HepG2 (cell line): Measurements from ENCODE around the gene ZNF575. TPM values are rescaled to one million over a fixed set of nuclear protein-coding genes. Genes with fewer than 3 reads are reported as not detected.

Source experiments
- KLF16 ChIP-seq, 2 experiments: sonication (generic) in 1 of 2; formaldehyde crosslinking in 1 of 2; IDR thresholded peaks; 2 replicates each; pipeline versions ENCODE4 v1.6.1 to v1.8.0; 2016 to 2023; ENCODE audit warnings: missing genetic modification reagents in 2 of 2, missing compliant biosample characterization in 1 of 2
- MED13 ChIP-seq: sonication (generic); formaldehyde crosslinking; IDR thresholded peaks from 2 replicates; pipeline ENCODE4 v1.5.0; 2020; ENCODE audit warnings: missing genetic modification reagents
- MTF2 ChIP-seq: sonication (generic); formaldehyde crosslinking; IDR thresholded peaks from 2 replicates; pipeline ENCODE4 v1.5.0; 2020; ENCODE audit warnings: missing genetic modification reagents, borderline replicate concordance
- PHF20 ChIP-seq: sonication (generic); formaldehyde crosslinking; IDR thresholded peaks from 2 replicates; pipeline ENCODE4 v1.5.0; 2020; ENCODE audit warnings: mild to moderate bottlenecking, missing genetic modification reagents
- PTBP1 ChIP-seq: fragments of 200-400 bp; formaldehyde crosslinking; IDR thresholded peaks from 2 replicates; pipeline ENCODE4 v1.6.1; 2018; ENCODE audit warnings: low read length, low read depth; ENCODE audit not compliant: poor library complexity, severe bottlenecking
- SAP130 ChIP-seq: IDR thresholded peaks from 2 replicates; pipeline ENCODE4 v1.6.1; 2016; ENCODE audit warnings: low read depth
- TOE1 ChIP-seq: sonication (generic); formaldehyde crosslinking; IDR thresholded peaks from 2 replicates; pipeline ENCODE4 v1.4.0; 2020; ENCODE audit warnings: mild to moderate bottlenecking, missing genetic modification reagents
- ZFP37 ChIP-seq: sonication (generic); formaldehyde crosslinking; IDR thresholded peaks from 2 replicates; pipeline ENCODE4 v1.4.0; 2020; ENCODE audit warnings: missing genetic modification reagents, borderline replicate concordance
- ZFY ChIP-seq: sonication (generic); formaldehyde crosslinking; IDR thresholded peaks from 2 replicates; pipeline ENCODE4 v1.4.0; 2020; ENCODE audit warnings: missing genetic modification reagents
- ZNF12 ChIP-seq: sonication (generic); formaldehyde crosslinking; IDR thresholded peaks from 2 replicates; pipeline ENCODE4 v1.5.0; 2020; ENCODE audit warnings: missing genetic modification reagents
- ZNF234 ChIP-seq: sonication (generic); formaldehyde crosslinking; conservative IDR thresholded peaks from 2 replicates; pipeline ENCODE4 v1.5.1; 2020; ENCODE audit warnings: mild to moderate bottlenecking, missing genetic modification reagents
- ZNF253 ChIP-seq: sonication (generic); formaldehyde crosslinking; IDR thresholded peaks from 2 replicates; pipeline ENCODE4 v1.8.0; 2022; ENCODE audit warnings: mild to moderate bottlenecking, missing genetic modification reagents, borderline replicate concordance
- ZNF292 ChIP-seq: sonication (generic); formaldehyde crosslinking; IDR thresholded peaks from 2 replicates; pipeline ENCODE4 v1.8.1; 2022; ENCODE audit warnings: mild to moderate bottlenecking, low read depth, missing genetic modification reagents, borderline replicate concordance
- ZNF350 ChIP-seq: sonication (generic); formaldehyde crosslinking; IDR thresholded peaks from 2 replicates; pipeline ENCODE4 v1.4.0; 2020; ENCODE audit warnings: mild to moderate bottlenecking, low read depth, missing genetic modification reagents, borderline replicate concordance
- ZNF572 ChIP-seq: sonication (generic); formaldehyde crosslinking; IDR thresholded peaks from 2 replicates; pipeline ENCODE4 v1.5.1; 2020; ENCODE audit warnings: mild to moderate bottlenecking, missing genetic modification reagents
- ZNF605 ChIP-seq: sonication (generic); formaldehyde crosslinking; IDR thresholded peaks from 2 replicates; pipeline ENCODE4 v1.8.0; 2022; ENCODE audit warnings: mild to moderate bottlenecking, missing genetic modification reagents
- ZNF615 ChIP-seq: sonication (generic); formaldehyde crosslinking; IDR thresholded peaks from 2 replicates; pipeline ENCODE4 v1.5.0; 2020; ENCODE audit warnings: mild to moderate bottlenecking, missing genetic modification reagents, borderline replicate concordance
- ZNF670 ChIP-seq: sonication (generic); formaldehyde crosslinking; IDR thresholded peaks from 2 replicates; pipeline ENCODE4 v1.8.0; 2022; ENCODE audit warnings: mild to moderate bottlenecking, missing genetic modification reagents, borderline replicate concordance
- ZNF839 ChIP-seq: sonication (generic); formaldehyde crosslinking; IDR thresholded peaks from 2 replicates; pipeline ENCODE4 v1.4.0; 2020; ENCODE audit warnings: missing genetic modification reagents, mild to moderate bottlenecking, borderline replicate concordance
- ZSCAN31 ChIP-seq: sonication (generic); formaldehyde crosslinking; IDR thresholded peaks from 2 replicates; pipeline ENCODE4 v1.5.0; 2020; ENCODE audit warnings: low read depth, mild to moderate bottlenecking, missing genetic modification reagents
- polyA plus RNA-seq, 8 experiments: library from polyadenylated mRNA; depleted of rRNA in 3 of 8; stranded (reverse) in 7 of 8; unstranded in 1 of 8; fragments of >200 nt; fragmentation: Illumina TruSeq in 4 of 8; extraction: Trizol in 4 of 8; gene quantifications; 2 replicates each; pipeline versions ENCODE4 v1.2.1 to v1.2.3, GENCODE V29; 2011 to 2016; ENCODE audit warnings: low read depth in 4 of 8, missing spikeins in 1 of 8, mixed read lengths in 1 of 8; ENCODE audit not compliant: insufficient read depth in 1 of 8
- total RNA-seq, 5 experiments: library from RNA; depleted of rRNA; stranded (reverse); fragments of >200 nt; fragmentation: Illumina TruSeq; extraction: Trizol; gene quantifications; 2 replicates each; pipeline ENCODE4 v1.2.3, GENCODE V29; 2016; ENCODE audit warnings: low read depth in 1 of 5
- TF ChIP-seq, protein P1 (sequence below): sonication (generic); formaldehyde crosslinking; IDR thresholded peaks from 2 replicates; pipeline ENCODE4 v1.5.1; 2020; ENCODE audit warnings: mild to moderate bottlenecking, missing genetic modification reagents, borderline replicate concordance
- TF ChIP-seq, protein P2 (sequence below): sonication (generic); formaldehyde crosslinking; IDR thresholded peaks from 2 replicates; pipeline ENCODE4 v1.4.0; 2020; ENCODE audit warnings: missing genetic modification reagents

The ZNF575 gene
- total and polyA plus RNA-seq, 2 of the 13 experiments (the other 11 are each of a cell fraction or from before 2014, with no cell fraction given), result 0.17 to 0.27 TPM

DNA sequence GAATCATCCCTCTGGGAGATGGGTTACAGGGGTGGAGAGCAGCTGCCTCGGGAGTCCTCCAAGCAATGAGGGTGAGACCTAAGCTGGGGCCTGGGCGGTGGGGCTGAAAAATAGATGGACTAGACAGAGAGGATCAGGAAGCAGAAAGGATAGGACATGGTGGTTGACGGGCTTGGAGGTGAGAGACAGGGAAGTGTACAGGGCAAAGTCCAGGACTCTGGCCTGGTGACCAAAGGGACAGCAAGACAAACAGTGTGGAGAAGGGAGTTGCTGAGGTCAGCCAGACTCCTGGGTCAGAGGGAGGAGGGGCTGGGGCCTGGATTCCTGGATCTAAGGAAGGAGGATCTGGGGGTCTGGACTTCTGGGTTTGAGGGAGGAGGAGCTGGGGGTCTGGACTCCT, 33.9 kb upstream of the ZNF575 start (continued):
- TF ChIP-seq ZNF605 (CRISPR knock-in tag) (peak; percentile 66; the same call in 1 of the 2 replicates), ZNF350 (peak; percentile 53; the same call in 1 of the 2 replicates), MTF2 (CRISPR knock-in tag) (no peak), TOE1 (no peak), ZFY (no peak; the same call in 1 of the 2 replicates), ZNF615 (CRISPR knock-in tag) (no peak), KLF16 (CRISPR knock-in tag; IDR thresholded peaks at IDR 0.05) (peak in 1 of 2 experiments; percentile 32; a peak in 1 of 4 replicates), MED13 (CRISPR knock-in tag) (no peak), ZNF12 (CRISPR knock-in tag) (no peak), ZNF253 (CRISPR knock-in tag) (no peak), ZNF234 (CRISPR knock-in tag) (no peak), PHF20 (CRISPR knock-in tag) (peak; percentile 41; the same call in 1 of the 2 replicates), ZNF292 (CRISPR knock-in tag) (no peak), ZNF670 (CRISPR knock-in tag) (no peak), ZSCAN31 (CRISPR knock-in tag) (0 out of 2 replicates have a peak, but pooled peaks have one; percentile 37), PTBP1 (no peak), ZNF839 (CRISPR knock-in tag) (no peak), SAP130 (CRISPR knock-in tag) (peak; percentile 77), ZFP37 (CRISPR knock-in tag) (peak; percentile 43; the same call in 1 of the 2 replicates), ZNF572 (CRISPR knock-in tag) (peak; percentile 74; the same call in 1 of the 2 replicates)
- TF ChIP-seq, protein P1, sequence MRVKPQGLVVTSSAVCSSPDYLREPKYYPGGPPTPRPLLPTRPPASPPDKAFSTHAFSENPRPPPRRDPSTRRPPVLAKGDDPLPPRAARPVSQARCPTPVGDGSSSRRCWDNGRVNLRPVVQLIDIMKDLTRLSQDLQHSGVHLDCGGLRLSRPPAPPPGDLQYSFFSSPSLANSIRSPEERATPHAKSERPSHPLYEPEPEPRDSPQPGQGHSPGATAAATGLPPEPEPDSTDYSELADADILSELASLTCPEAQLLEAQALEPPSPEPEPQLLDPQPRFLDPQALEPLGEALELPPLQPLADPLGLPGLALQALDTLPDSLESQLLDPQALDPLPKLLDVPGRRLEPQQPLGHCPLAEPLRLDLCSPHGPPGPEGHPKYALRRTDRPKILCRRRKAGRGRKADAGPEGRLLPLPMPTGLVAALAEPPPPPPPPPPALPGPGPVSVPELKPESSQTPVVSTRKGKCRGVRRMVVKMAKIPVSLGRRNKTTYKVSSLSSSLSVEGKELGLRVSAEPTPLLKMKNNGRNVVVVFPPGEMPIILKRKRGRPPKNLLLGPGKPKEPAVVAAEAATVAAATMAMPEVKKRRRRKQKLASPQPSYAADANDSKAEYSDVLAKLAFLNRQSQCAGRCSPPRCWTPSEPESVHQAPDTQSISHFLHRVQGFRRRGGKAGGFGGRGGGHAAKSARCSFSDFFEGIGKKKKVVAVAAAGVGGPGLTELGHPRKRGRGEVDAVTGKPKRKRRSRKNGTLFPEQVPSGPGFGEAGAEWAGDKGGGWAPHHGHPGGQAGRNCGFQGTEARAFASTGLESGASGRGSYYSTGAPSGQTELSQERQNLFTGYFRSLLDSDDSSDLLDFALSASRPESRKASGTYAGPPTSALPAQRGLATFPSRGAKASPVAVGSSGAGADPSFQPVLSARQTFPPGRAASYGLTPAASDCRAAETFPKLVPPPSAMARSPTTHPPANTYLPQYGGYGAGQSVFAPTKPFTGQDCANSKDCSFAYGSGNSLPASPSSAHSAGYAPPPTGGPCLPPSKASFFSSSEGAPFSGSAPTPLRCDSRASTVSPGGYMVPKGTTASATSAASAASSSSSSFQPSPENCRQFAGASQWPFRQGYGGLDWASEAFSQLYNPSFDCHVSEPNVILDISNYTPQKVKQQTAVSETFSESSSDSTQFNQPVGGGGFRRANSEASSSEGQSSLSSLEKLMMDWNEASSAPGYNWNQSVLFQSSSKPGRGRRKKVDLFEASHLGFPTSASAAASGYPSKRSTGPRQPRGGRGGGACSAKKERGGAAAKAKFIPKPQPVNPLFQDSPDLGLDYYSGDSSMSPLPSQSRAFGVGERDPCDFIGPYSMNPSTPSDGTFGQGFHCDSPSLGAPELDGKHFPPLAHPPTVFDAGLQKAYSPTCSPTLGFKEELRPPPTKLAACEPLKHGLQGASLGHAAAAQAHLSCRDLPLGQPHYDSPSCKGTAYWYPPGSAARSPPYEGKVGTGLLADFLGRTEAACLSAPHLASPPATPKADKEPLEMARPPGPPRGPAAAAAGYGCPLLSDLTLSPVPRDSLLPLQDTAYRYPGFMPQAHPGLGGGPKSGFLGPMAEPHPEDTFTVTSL (CRISPR knock-in tag), result 0 out of 2 replicates have a peak, but pooled peaks have one; percentile 28
- TF ChIP-seq, protein P2, sequence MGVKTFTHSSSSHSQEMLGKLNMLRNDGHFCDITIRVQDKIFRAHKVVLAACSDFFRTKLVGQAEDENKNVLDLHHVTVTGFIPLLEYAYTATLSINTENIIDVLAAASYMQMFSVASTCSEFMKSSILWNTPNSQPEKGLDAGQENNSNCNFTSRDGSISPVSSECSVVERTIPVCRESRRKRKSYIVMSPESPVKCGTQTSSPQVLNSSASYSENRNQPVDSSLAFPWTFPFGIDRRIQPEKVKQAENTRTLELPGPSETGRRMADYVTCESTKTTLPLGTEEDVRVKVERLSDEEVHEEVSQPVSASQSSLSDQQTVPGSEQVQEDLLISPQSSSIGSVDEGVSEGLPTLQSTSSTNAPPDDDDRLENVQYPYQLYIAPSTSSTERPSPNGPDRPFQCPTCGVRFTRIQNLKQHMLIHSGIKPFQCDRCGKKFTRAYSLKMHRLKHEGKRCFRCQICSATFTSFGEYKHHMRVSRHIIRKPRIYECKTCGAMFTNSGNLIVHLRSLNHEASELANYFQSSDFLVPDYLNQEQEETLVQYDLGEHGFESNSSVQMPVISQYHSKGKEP (CRISPR knock-in tag), result no peak
